ENCODE results near the gene CYFIP1.

DNA sequence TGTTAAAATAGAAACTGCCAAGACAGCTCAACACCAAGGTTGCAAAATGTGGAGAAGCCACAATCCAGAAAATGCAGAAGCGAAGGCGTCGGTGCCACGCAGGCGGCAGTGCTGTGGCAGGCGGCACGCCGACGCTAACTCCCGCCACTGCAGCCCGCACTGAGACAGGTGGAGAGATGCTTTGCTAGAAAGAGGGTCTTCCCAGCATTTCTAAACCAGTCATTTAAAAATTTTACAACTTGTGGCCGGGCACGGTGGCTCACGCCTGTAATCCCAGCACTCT is 23.2 kb downstream of the CYFIP1 start:
- TF ChIP-seq GABPB1 (CRISPR knock-in tag; IDR thresholded peaks at IDR 0.05) (no peak), NR3C1 (CRISPR knock-in tag; conservative IDR thresholded peaks at IDR 0.05; ENCODE audit: low read depth) (no peak)
- TF ChIP-seq, protein P1, sequence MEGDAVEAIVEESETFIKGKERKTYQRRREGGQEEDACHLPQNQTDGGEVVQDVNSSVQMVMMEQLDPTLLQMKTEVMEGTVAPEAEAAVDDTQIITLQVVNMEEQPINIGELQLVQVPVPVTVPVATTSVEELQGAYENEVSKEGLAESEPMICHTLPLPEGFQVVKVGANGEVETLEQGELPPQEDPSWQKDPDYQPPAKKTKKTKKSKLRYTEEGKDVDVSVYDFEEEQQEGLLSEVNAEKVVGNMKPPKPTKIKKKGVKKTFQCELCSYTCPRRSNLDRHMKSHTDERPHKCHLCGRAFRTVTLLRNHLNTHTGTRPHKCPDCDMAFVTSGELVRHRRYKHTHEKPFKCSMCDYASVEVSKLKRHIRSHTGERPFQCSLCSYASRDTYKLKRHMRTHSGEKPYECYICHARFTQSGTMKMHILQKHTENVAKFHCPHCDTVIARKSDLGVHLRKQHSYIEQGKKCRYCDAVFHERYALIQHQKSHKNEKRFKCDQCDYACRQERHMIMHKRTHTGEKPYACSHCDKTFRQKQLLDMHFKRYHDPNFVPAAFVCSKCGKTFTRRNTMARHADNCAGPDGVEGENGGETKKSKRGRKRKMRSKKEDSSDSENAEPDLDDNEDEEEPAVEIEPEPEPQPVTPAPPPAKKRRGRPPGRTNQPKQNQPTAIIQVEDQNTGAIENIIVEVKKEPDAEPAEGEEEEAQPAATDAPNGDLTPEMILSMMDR (IDR thresholded peaks at IDR 0.05), result no peak
- TF ChIP-seq, protein P2, sequence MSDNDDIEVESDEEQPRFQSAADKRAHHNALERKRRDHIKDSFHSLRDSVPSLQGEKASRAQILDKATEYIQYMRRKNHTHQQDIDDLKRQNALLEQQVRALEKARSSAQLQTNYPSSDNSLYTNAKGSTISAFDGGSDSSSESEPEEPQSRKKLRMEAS (CRISPR knock-in tag; IDR thresholded peaks at IDR 0.05), result no peak
- TF ChIP-seq, protein P3, sequence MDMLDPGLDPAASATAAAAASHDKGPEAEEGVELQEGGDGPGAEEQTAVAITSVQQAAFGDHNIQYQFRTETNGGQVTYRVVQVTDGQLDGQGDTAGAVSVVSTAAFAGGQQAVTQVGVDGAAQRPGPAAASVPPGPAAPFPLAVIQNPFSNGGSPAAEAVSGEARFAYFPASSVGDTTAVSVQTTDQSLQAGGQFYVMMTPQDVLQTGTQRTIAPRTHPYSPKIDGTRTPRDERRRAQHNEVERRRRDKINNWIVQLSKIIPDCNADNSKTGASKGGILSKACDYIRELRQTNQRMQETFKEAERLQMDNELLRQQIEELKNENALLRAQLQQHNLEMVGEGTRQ (CRISPR knock-in tag; IDR thresholded peaks at IDR 0.05), result no peak
- TF ChIP-seq, protein P4, sequence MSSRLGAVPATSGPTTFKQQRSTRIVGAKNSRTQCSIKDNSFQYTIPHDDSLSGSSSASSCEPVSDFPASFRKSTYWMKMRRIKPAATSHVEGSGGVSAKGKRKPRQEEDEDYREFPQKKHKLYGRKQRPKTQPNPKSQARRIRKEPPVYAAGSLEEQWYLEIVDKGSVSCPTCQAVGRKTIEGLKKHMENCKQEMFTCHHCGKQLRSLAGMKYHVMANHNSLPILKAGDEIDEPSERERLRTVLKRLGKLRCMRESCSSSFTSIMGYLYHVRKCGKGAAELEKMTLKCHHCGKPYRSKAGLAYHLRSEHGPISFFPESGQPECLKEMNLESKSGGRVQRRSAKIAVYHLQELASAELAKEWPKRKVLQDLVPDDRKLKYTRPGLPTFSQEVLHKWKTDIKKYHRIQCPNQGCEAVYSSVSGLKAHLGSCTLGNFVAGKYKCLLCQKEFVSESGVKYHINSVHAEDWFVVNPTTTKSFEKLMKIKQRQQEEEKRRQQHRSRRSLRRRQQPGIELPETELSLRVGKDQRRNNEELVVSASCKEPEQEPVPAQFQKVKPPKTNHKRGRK (CRISPR knock-in tag; IDR thresholded peaks at IDR 0.05; ENCODE audit: borderline replicate concordance), result no peak
- TF ChIP-seq, protein P5, sequence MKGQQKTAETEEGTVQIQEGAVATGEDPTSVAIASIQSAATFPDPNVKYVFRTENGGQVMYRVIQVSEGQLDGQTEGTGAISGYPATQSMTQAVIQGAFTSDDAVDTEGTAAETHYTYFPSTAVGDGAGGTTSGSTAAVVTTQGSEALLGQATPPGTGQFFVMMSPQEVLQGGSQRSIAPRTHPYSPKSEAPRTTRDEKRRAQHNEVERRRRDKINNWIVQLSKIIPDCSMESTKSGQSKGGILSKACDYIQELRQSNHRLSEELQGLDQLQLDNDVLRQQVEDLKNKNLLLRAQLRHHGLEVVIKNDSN (CRISPR knock-in tag; IDR thresholded peaks at IDR 0.05), result no peak

Data from WTC11 (cell line).